ENCODE measurements around the gene GPC3.

- no peak for TF ChIP-seq CTCF (IDR thresholded peaks at IDR 0.05)
- no peak for TF ChIP-seq POLR2A (IDR thresholded peaks at IDR 0.05)
- no peak for TF ChIP-seq POLR2AphosphoS5 (IDR thresholded peaks at IDR 0.05)
These were observed 352.2 kb downstream of the GPC3 start for GRCh38 chrX:133633162-133633561.
